GM18873 (cell line): ENCODE measurements around the gene TMEM205.

Experiments used
- ATAC-seq: cut with Tn5 transposase; IDR thresholded peaks from one replicate; pipeline ENCODE4 v1.9.1; 2021; ENCODE audit warnings: mild to moderate bottlenecking, moderate library complexity, moderate number of reproducible peaks; ENCODE audit not compliant: unreplicated experiment, low FRiP score

The TMEM205 gene

GRCh38 chr19:11304936-11305335 lies 41.1 kb downstream of the TMEM205 start:
- no peak for ATAC-seq

- no peak for ATAC-seq
Observed at GRCh38 chr19:11300811-11301120, 45.3 kb downstream of the TMEM205 start.

- no peak for ATAC-seq
Observed at GRCh38 chr19:11299946-11300810, 45.9 kb downstream of the TMEM205 start.

- ATAC-seq, result no peak
Observed at GRCh38 chr19:11296264-11296663, 49.8 kb downstream of the TMEM205 start.

GRCh38 chr19:11295665-11296245 lies 50.3 kb downstream of the TMEM205 start, which contains the start of gene TSPAN16:
TSS of gene TSPAN16 (plus strand) at chr19:11296160. CDS start at chr19:11296298, 138 bp downstream.
- no peak for ATAC-seq

- no peak for ATAC-seq
Observed at GRCh38 chr19:11295180-11295579, 50.9 kb downstream of the TMEM205 start.

GRCh38 chr19:11293433-11294389 lies 52.4 kb downstream of the TMEM205 start:
- no peak for ATAC-seq
